ENCODE results near the gene KIF16B. TPM values are rescaled to one million over a fixed set of nuclear protein-coding genes. Genes with fewer than 3 reads are reported as not detected.
A peak's percentile ranks its signal among the peaks of the same experiment; 100 is the strongest.

KIF16B gene
- total RNA-seq, result 100 to 1,000 TPM in 1 of 4 donors, 10 to 100 TPM in 3; 70.5 to 169 (median 80.2) TPM

- Histone ChIP-seq H3K27ac (peak within 1 kb of the TSS; percentile 72 to 87 (median 82)), H3K27me3 (no peaks in the 10 kb centered on the region), H3K4me3 (peak within 1 kb of the TSS; percentile 67 to 87 (median 70)), H3K36me3 (no peaks in the 10 kb centered on the region), H3K4me1 (peaks cover 0 to 48% (median 1%) of the 10 kb centered on the region in 4 donors), H3K9me3 (no peaks in the 10 kb centered on the region)
- TF ChIP-seq CTCF (IDR thresholded peaks at IDR 0.05) (peak in 2 of 6 experiments; percentile 7 to 21), POLR2A (IDR thresholded peaks at IDR 0.05) (peak; percentile 63 to 89)
- peak; percentile 86 to 98 (median 96) for DNase-seq
These were observed at the start of gene KIF16B for GRCh38 chr20:16573001-16573965. Gene KIF16B (minus strand): TSS chr20:16573448. CDS start chr20:16573275, 173 bp downstream.

GRCh38 chr20:16622501-16622900 lies 49.3 kb upstream of the KIF16B start:
- no peak for DNase-seq
- no peak overlapping the region for H3K4me3 ChIP-seq
- no peak overlapping the region for H3K27ac ChIP-seq
- no peaks in the 10 kb centered on the region for H3K9me3 ChIP-seq
- TF ChIP-seq CTCF (IDR thresholded peaks at IDR 0.05), result no peak
- TF ChIP-seq POLR2A (IDR thresholded peaks at IDR 0.05), result no peak
- H3K27me3 ChIP-seq, result no peaks in the 10 kb centered on the region
- H3K4me1 ChIP-seq, result no peaks in the 10 kb centered on the region
- no peaks in the 10 kb centered on the region for H3K36me3 ChIP-seq

GRCh38 chr20:16621435-16622141 lies 48.3 kb upstream of the KIF16B start:
- no peaks in the 10 kb centered on the region for H3K9me3 ChIP-seq
- H3K4me3 ChIP-seq, result no peak overlapping the region
- no peak for DNase-seq
- no peak overlapping the region for H3K27ac ChIP-seq
- no peaks in the 10 kb centered on the region for H3K4me1 ChIP-seq
- no peaks in the 10 kb centered on the region for H3K27me3 ChIP-seq
- TF ChIP-seq POLR2A (IDR thresholded peaks at IDR 0.05), result no peak
- no peak for TF ChIP-seq CTCF (IDR thresholded peaks at IDR 0.05)
- H3K36me3 ChIP-seq, result no peaks in the 10 kb centered on the region

GRCh38 chr20:16620961-16621360 lies 47.7 kb upstream of the KIF16B start:
- Histone ChIP-seq H3K36me3 (no peaks in the 10 kb centered on the region), H3K4me3 (no peak overlapping the region), H3K27ac (no peak overlapping the region), H3K27me3 (no peaks in the 10 kb centered on the region), H3K4me1 (no peaks in the 10 kb centered on the region), H3K9me3 (no peaks in the 10 kb centered on the region)
- TF ChIP-seq CTCF (IDR thresholded peaks at IDR 0.05), result no peak
- TF ChIP-seq POLR2A (IDR thresholded peaks at IDR 0.05), result no peak
- DNase-seq, result no peak

GRCh38 chr20:16619953-16620352 lies 46.7 kb upstream of the KIF16B start:
- no peak overlapping the region for H3K27ac ChIP-seq
- DNase-seq, result no peak
- no peaks in the 10 kb centered on the region for H3K36me3 ChIP-seq
- H3K27me3 ChIP-seq, result no peaks in the 10 kb centered on the region
- H3K4me3 ChIP-seq, result no peak overlapping the region
- TF ChIP-seq POLR2A (IDR thresholded peaks at IDR 0.05) (no peak), CTCF (IDR thresholded peaks at IDR 0.05) (no peak)
- H3K4me1 ChIP-seq, result peaks cover 0 to 9% (median 0%) of the 10 kb centered on the region in 4 donors
- H3K9me3 ChIP-seq, result no peaks in the 10 kb centered on the region
